Adrenal gland (tissue), 5 donors: ENCODE data around the gene GUK1.

ENCODE experiments used
- POLR2A ChIP-seq, 2 donors: fragments of 450-650 bp; IDR thresholded peaks; one replicate each; pipeline ENCODE4 v1.6.1; 2017; ENCODE audit warnings: antibody characterized with exemption in 2 of 2, mild to moderate bottlenecking in 2 of 2, moderate library complexity in 1 of 2
- TF ChIP-seq, protein P1 (sequence below), 6 experiments: fragments of 450-650 bp in 4 of 6; fragments of 200-600 bp in 2 of 6; sonication (generic) in 1 of 6; IDR thresholded peaks; 1 replicate in 5 of 6; 2 replicates in 1 of 6; pipeline versions ENCODE4 v1.5.1 to v1.8.0; 2016 to 2021; ENCODE audit warnings: antibody characterized with exemption in 6 of 6, mild to moderate bottlenecking in 2 of 6, moderate library complexity in 1 of 6
- donor health status: DM: no; HTN: no; CAD: no.

DNA sequence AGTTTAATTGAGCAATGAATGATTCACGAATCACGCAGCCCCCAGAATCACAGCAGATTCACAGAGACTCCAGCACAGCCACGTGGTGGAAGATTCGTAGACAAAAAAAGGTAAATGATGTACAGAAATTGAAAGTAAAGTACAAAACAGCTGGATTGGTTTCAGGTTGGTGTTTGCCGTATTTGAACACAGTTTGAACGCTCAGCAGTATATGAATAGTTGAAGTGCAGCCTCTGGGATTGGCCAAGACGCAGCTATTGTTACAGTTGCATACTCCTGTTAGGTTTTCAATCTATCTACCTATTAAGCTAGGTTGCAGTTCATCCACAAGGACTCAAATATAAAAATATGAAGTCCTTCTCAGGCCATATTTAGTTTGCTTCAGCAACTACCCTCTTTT, 27.9 kb upstream of the GUK1 start:
- TF ChIP-seq POLR2A (IDR thresholded peaks at IDR 0.05) = no peak
- TF ChIP-seq, protein P1, sequence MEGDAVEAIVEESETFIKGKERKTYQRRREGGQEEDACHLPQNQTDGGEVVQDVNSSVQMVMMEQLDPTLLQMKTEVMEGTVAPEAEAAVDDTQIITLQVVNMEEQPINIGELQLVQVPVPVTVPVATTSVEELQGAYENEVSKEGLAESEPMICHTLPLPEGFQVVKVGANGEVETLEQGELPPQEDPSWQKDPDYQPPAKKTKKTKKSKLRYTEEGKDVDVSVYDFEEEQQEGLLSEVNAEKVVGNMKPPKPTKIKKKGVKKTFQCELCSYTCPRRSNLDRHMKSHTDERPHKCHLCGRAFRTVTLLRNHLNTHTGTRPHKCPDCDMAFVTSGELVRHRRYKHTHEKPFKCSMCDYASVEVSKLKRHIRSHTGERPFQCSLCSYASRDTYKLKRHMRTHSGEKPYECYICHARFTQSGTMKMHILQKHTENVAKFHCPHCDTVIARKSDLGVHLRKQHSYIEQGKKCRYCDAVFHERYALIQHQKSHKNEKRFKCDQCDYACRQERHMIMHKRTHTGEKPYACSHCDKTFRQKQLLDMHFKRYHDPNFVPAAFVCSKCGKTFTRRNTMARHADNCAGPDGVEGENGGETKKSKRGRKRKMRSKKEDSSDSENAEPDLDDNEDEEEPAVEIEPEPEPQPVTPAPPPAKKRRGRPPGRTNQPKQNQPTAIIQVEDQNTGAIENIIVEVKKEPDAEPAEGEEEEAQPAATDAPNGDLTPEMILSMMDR (IDR thresholded peaks at IDR 0.05) = no peak
